AG04449 (cell line): Measurements from ENCODE around the gene TMEM150B.

Source experiments
- CTCF ChIA-PET: fragments of 350-600 bp; formaldehyde crosslinking; extraction: SDS; loops from one replicate; lab custom pipeline; 2021; ENCODE audit warnings: antibody characterized with exemption; lab: Yijun Ruan, JAX
- POLR2A ChIA-PET: fragments of 400-600, 350-600 bp; formaldehyde crosslinking; extraction: SDS; loops from one replicate; lab custom pipeline; 2020; ENCODE audit warnings: antibody characterized with exemption, inconsistent platforms; lab: Yijun Ruan, JAX
- DNase-seq: peaks from one replicate; pipeline ENCODE4 v3.0.0-alpha.2; 2010; ENCODE audit warnings: low read depth, low spot score
- H3K4me3 ChIP-seq: 2 replicates; pipeline ENCODE4 v1.5.1; 2011; ENCODE audit warnings: low read depth, mild to moderate bottlenecking, control low read depth, low read length
- CTCF ChIP-seq: IDR thresholded peaks from one replicate; pipeline ENCODE4 v1.5.1; 2011; ENCODE audit warnings: mild to moderate bottlenecking, moderate library complexity, low read length, control low read depth, inconsistent platforms; ENCODE audit not compliant: insufficient read depth; ENCODE audit errors: missing control alignments

TMEM150B gene

GRCh38 chr19:55319785-55320184 is 5.4 kb downstream of the TMEM150B start:
- CTCF ChIA-PET: interaction anchor here (1.5 to 14.1 kb wide), 4 partner anchors 16 to 148 kb away, joined by 3 to 135 read pairs (median 4); no protein-coding TSS in a partner anchor
- TF ChIP-seq CTCF: no peak
- POLR2A ChIA-PET: no interaction called here
- DNase-seq: no peak
- H3K4me3 ChIP-seq: peak overlapping the region; percentile 33

- POLR2A ChIA-PET: no interaction called here
- TF ChIP-seq CTCF: no peak
- CTCF ChIA-PET: interaction anchor here (0.8 to 14.1 kb wide), 4 partner anchors 10 to 66 kb away, joined by 3 to 135 read pairs (median 7); no protein-coding TSS in a partner anchor
- H3K4me3 ChIP-seq: no peak overlapping the region
- no peak for DNase-seq
Observed at GRCh38 chr19:55316646-55317045, 8.5 kb downstream of the TMEM150B start.

GRCh38 chr19:55315956-55316525 is 9.1 kb downstream of the TMEM150B start:
- TF ChIP-seq CTCF: no peak
- POLR2A ChIA-PET: no interaction called here
- no peak for DNase-seq
- CTCF ChIA-PET: interaction anchor here (1.2 to 14.1 kb wide), 2 partner anchors 13 to 67 kb away, joined by 3 to 135 read pairs; no protein-coding TSS in a partner anchor
- H3K4me3 ChIP-seq: no peak overlapping the region

GRCh38 chr19:55314396-55314795 is 10.7 kb downstream of the TMEM150B start:
- ChIA-PET POLR2A (no interaction called here), CTCF (interaction anchor here (1.3 to 14.1 kb wide), 3 partner anchors 10 to 25 kb away, joined by 3 to 135 read pairs (median 7); partner anchors contain the start of gene KMT5C)
- DNase-seq: no peak
- no peak overlapping the region for H3K4me3 ChIP-seq
- no peak for TF ChIP-seq CTCF

- no peak for TF ChIP-seq CTCF
- POLR2A ChIA-PET: no interaction called here
- H3K4me3 ChIP-seq: no peak overlapping the region
- CTCF ChIA-PET: interaction anchor here (1.2 to 14.1 kb wide), 3 partner anchors 9 to 26 kb away, joined by 5 to 135 read pairs (median 7); partner anchors contain the start of gene KMT5C
- DNase-seq: no peak
Observed at GRCh38 chr19:55312621-55313512, 12.3 kb downstream of the TMEM150B start.

GRCh38 chr19:55311797-55312196 is 13.3 kb downstream of the TMEM150B start:
- ChIA-PET CTCF (interaction anchor here (0.7 to 14.1 kb wide), 2 partner anchors 8 to 27 kb away, joined by 3 to 135 read pairs; no protein-coding TSS in a partner anchor), POLR2A (no interaction called here)

More at GRCh38 chr19:55311797-55312196, 13.3 kb downstream of the TMEM150B start:
- DNase-seq: no peak
- no peak overlapping the region for H3K4me3 ChIP-seq
- TF ChIP-seq CTCF: no peak
